HepG2 (cell line): ENCODE data around the gene PDZD7. TPM values are rescaled to one million over a fixed set of nuclear protein-coding genes. Genes with fewer than 3 reads are reported as not detected.

ENCODE experiments used
- AFF4 ChIP-seq: sonication (generic); formaldehyde crosslinking; IDR thresholded peaks from 2 replicates; pipeline ENCODE4 v1.4.0; 2020; ENCODE audit warnings: missing genetic modification reagents
- BCL3 ChIP-seq: sonication (generic); formaldehyde crosslinking; IDR thresholded peaks from 2 replicates; pipeline ENCODE4 v1.5.1; 2020; ENCODE audit warnings: mild to moderate bottlenecking, missing genetic modification reagents, moderate library complexity
- DNMT1 ChIP-seq: sonication (generic); formaldehyde crosslinking; IDR thresholded peaks from 2 replicates; pipeline ENCODE4 v1.5.1; 2020; ENCODE audit warnings: mild to moderate bottlenecking, missing genetic modification reagents
- FOXC1 ChIP-seq: sonication (generic); formaldehyde crosslinking; IDR thresholded peaks from 2 replicates; pipeline ENCODE4 v1.8.0; 2022; ENCODE audit warnings: mild to moderate bottlenecking, missing genetic modification reagents, borderline replicate concordance
- HNF1B ChIP-seq: sonication (generic); formaldehyde crosslinking; IDR thresholded peaks from 2 replicates; pipeline ENCODE4 v1.5.1; 2020; ENCODE audit warnings: mild to moderate bottlenecking, moderate library complexity, missing genetic modification reagents
- MIER2 ChIP-seq: IDR thresholded peaks from 2 replicates; pipeline ENCODE4 v1.6.1; 2016; ENCODE audit warnings: missing biosample characterization, missing genetic modification reagents
- NR0B2 ChIP-seq: sonication (generic); formaldehyde crosslinking; IDR thresholded peaks from 2 replicates; pipeline ENCODE4 v1.4.0; 2020; ENCODE audit warnings: mild to moderate bottlenecking, missing genetic modification reagents
- PREB ChIP-seq: sonication (generic); formaldehyde crosslinking; IDR thresholded peaks from 2 replicates; pipeline ENCODE4 v1.4.0; 2020; ENCODE audit warnings: missing genetic modification reagents
- RBFOX2 ChIP-seq: fragments of 200-400 bp; formaldehyde crosslinking; IDR thresholded peaks from 2 replicates; pipeline ENCODE4 v1.6.1; 2017; ENCODE audit warnings: low read depth, mild to moderate bottlenecking, low read length
- TCF12 ChIP-seq, 2 experiments: fragments of 450-650 bp in 1 of 2; sonication (generic) in 1 of 2; formaldehyde crosslinking in 1 of 2; IDR thresholded peaks; 2 replicates each; pipeline versions ENCODE4 v1.6.1 to v1.8.0; 2017 to 2022; ENCODE audit warnings: antibody characterized with exemption in 1 of 2, mild to moderate bottlenecking in 1 of 2, missing genetic modification reagents in 1 of 2, moderate library complexity in 1 of 2
- ZNF225 ChIP-seq: sonication (generic); formaldehyde crosslinking; IDR thresholded peaks from 2 replicates; pipeline ENCODE4 v1.4.0; 2020; ENCODE audit warnings: mild to moderate bottlenecking, missing genetic modification reagents
- ZNF256 ChIP-seq: sonication (generic); formaldehyde crosslinking; conservative IDR thresholded peaks from 2 replicates; pipeline ENCODE4 v1.4.0; 2020; ENCODE audit warnings: missing genetic modification reagents
- ZNF557 ChIP-seq: sonication (generic); formaldehyde crosslinking; IDR thresholded peaks from 2 replicates; pipeline ENCODE4 v1.4.0; 2020; ENCODE audit warnings: missing genetic modification reagents
- ZNF563 ChIP-seq: sonication (generic); formaldehyde crosslinking; IDR thresholded peaks from 2 replicates; pipeline ENCODE4 v1.8.0; 2022; ENCODE audit warnings: mild to moderate bottlenecking, moderate library complexity, missing genetic modification reagents
- polyA plus RNA-seq, 8 experiments: library from polyadenylated mRNA; depleted of rRNA in 3 of 8; stranded (reverse) in 7 of 8; unstranded in 1 of 8; fragments of >200 nt; fragmentation: Illumina TruSeq in 4 of 8; extraction: Trizol in 4 of 8; gene quantifications; 2 replicates each; pipeline versions ENCODE4 v1.2.1 to v1.2.3, GENCODE V29; 2011 to 2016; ENCODE audit warnings: low read depth in 4 of 8, missing spikeins in 1 of 8, mixed read lengths in 1 of 8; ENCODE audit not compliant: insufficient read depth in 1 of 8
- total RNA-seq, 5 experiments: library from RNA; depleted of rRNA; stranded (reverse); fragments of >200 nt; fragmentation: Illumina TruSeq; extraction: Trizol; gene quantifications; 2 replicates each; pipeline ENCODE4 v1.2.3, GENCODE V29; 2016; ENCODE audit warnings: low read depth in 1 of 5

Gene PDZD7
- total and polyA plus RNA-seq, 2 of the 13 experiments (the other 11 are each of a cell fraction or from before 2014, with no cell fraction given): 0.58 to 0.73 TPM

- TF ChIP-seq ZNF563 (CRISPR knock-in tag): peak; percentile 97
- TF ChIP-seq ZNF256: 0 out of 2 replicates have a peak, but pooled peaks have one; percentile 20
- peak; percentile 44; the same call in 1 of the 2 replicates for TF ChIP-seq AFF4 (CRISPR knock-in tag)
- 0 out of 2 replicates have a peak, but pooled peaks have one; percentile 58 for TF ChIP-seq ZNF557 (CRISPR knock-in tag)
- peak; percentile 63; the same call in 1 of the 2 replicates for TF ChIP-seq ZNF225 (CRISPR knock-in tag)
- TF ChIP-seq DNMT1 (CRISPR knock-in tag): peak; percentile 85; the same call in 1 of the 2 replicates
- TF ChIP-seq PREB (CRISPR knock-in tag): no peak
- TF ChIP-seq RBFOX2: peak; percentile 97
- TF ChIP-seq TCF12 (IDR thresholded peaks at IDR 0.05): no peak
- peak; percentile 58; the same call in 1 of the 2 replicates for TF ChIP-seq TCF12 (CRISPR knock-in tag; IDR thresholded peaks at IDR 0.05)
- no peak for TF ChIP-seq MIER2 (CRISPR knock-in tag)
- TF ChIP-seq FOXC1 (CRISPR knock-in tag): peak; percentile 45; the same call in 1 of the 2 replicates
- TF ChIP-seq HNF1B: peak; percentile 41; the same call in 1 of the 2 replicates
- TF ChIP-seq NR0B2 (CRISPR knock-in tag): no peak; the same call in 1 of the 2 replicates
- peak; percentile 68; the same call in 1 of the 2 replicates for TF ChIP-seq BCL3 (CRISPR knock-in tag)
- TF ChIP-seq, all 625 proteins: peak for 258
These were observed 31.8 kb downstream of the PDZD7 start (continued) for GRCh38 chr10:100998991-100999741.
